ENCODE measurements around the gene SIRT3. TPM values are rescaled to one million over a fixed set of nuclear protein-coding genes. Genes with fewer than 3 reads are reported as not detected.

Gene SIRT3
- total RNA-seq, 6 experiments from 2014 or later, result 8.0 to 10.9 (median 10.2) TPM

- no peak for DNase-seq
- H3K9me3 Mint-ChIP-seq, result no peaks in the 10 kb centered on the region
- H3K4me1 Mint-ChIP-seq (ENCODE audit: low read depth), result no peaks in the 10 kb centered on the region; the same call in 1 of the 2 replicates
- H3K27ac Mint-ChIP-seq, result no peak overlapping the region
- H3K36me3 Mint-ChIP-seq (ENCODE audit: low read depth), result peaks cover 5% of the 10 kb centered on the region
- no peak overlapping the region for H3K4me3 Mint-ChIP-seq
- TF ChIP-seq, protein P1, sequence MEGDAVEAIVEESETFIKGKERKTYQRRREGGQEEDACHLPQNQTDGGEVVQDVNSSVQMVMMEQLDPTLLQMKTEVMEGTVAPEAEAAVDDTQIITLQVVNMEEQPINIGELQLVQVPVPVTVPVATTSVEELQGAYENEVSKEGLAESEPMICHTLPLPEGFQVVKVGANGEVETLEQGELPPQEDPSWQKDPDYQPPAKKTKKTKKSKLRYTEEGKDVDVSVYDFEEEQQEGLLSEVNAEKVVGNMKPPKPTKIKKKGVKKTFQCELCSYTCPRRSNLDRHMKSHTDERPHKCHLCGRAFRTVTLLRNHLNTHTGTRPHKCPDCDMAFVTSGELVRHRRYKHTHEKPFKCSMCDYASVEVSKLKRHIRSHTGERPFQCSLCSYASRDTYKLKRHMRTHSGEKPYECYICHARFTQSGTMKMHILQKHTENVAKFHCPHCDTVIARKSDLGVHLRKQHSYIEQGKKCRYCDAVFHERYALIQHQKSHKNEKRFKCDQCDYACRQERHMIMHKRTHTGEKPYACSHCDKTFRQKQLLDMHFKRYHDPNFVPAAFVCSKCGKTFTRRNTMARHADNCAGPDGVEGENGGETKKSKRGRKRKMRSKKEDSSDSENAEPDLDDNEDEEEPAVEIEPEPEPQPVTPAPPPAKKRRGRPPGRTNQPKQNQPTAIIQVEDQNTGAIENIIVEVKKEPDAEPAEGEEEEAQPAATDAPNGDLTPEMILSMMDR (IDR thresholded peaks at IDR 0.05), result no peak
- H3K27me3 Mint-ChIP-seq (ENCODE audit: insufficient read depth), result peaks cover 5% of the 10 kb centered on the region; the same call in 1 of the 2 replicates
Observed at GRCh38 chr11:218815-219593, 17.1 kb downstream of the SIRT3 start.

GRCh38 chr11:217704-218103, 18.4 kb downstream of the SIRT3 start:
- Mint-ChIP-seq H3K36me3 (ENCODE audit: low read depth) (peaks cover 10% of the 10 kb centered on the region), H3K4me1 (ENCODE audit: low read depth) (no peaks in the 10 kb centered on the region; the same call in 1 of the 2 replicates), H3K27ac (0 out of 2 replicates have a peak overlapping the region, but pooled peaks have one; percentile 4), H3K4me3 (no peak overlapping the region), H3K27me3 (ENCODE audit: insufficient read depth) (peaks cover 5% of the 10 kb centered on the region; the same call in 1 of the 2 replicates), H3K9me3 (no peaks in the 10 kb centered on the region)
- TF ChIP-seq, protein P1 (IDR thresholded peaks at IDR 0.05), result no peak
- DNase-seq, result no peak

DNA sequence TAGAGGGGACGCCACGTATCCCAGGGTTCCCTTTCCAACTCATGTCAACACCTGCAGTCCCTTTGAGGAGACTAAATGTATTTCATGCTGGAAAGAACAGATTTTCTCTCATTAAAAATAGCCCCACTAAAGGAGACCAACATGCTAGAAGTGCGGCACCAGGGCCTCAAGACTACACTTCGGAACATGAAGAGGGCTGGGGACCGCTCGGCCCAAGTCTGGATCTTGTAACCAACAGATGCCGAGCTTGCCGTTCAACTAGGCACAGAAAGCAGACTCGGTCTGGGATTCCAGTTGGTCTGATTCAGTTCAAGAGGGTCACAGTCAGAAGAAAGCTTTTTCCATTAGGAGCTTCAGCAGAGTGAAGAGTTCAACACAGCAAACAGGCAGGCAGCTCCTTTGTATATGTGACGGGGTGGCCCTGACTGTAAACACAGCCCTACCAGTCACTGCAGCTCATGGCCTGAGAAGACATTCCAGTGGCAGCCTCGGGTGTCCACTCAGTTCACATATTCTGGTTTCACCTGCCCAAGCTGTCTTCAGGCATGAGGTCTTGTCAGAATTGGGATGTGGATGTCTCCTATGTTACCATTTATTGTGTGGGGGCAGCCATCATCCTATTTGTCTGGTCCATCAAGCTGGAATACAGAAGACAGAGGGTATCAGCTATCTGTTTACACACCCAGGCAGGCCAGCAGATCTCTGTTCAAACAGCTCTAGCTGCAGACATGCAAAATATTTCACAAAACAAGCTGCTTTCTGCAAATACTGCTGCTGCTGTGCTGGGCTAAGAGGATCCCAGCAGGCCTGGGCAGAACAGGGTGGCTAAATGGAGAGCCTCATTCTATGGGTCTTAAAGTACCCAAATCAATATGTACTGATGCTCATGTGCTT, 19.8 kb downstream of the SIRT3 start:
- TF ChIP-seq, protein P1 (IDR thresholded peaks at IDR 0.05), result no peak
- H3K27ac Mint-ChIP-seq, result peak overlapping the region; percentile 31
- peaks cover 5% of the 10 kb centered on the region; the same call in 1 of the 2 replicates for H3K27me3 Mint-ChIP-seq (ENCODE audit: insufficient read depth)
- no peaks in the 10 kb centered on the region for H3K9me3 Mint-ChIP-seq
- H3K4me3 Mint-ChIP-seq, result no peak overlapping the region
- peaks cover 13% of the 10 kb centered on the region for H3K36me3 Mint-ChIP-seq (ENCODE audit: low read depth)
- H3K4me1 Mint-ChIP-seq (ENCODE audit: low read depth), result peaks cover 8% of the 10 kb centered on the region
- no peak for DNase-seq

- Mint-ChIP-seq H3K36me3 (ENCODE audit: low read depth) (peaks cover 14% of the 10 kb centered on the region), H3K27ac (peak overlapping the region; percentile 53; the same call in 1 of the 2 replicates), H3K4me1 (ENCODE audit: low read depth) (peaks cover 15% of the 10 kb centered on the region), H3K9me3 (no peaks in the 10 kb centered on the region), H3K27me3 (ENCODE audit: insufficient read depth) (peaks cover 5% of the 10 kb centered on the region; the same call in 1 of the 2 replicates), H3K4me3 (no peak overlapping the region)
- TF ChIP-seq, protein P1 (IDR thresholded peaks at IDR 0.05), result no peak
- DNase-seq, result no peak
Observed at GRCh38 chr11:215581-216037, 20.5 kb downstream of the SIRT3 start.

- H3K9me3 Mint-ChIP-seq, result no peaks in the 10 kb centered on the region
- no peak overlapping the region for H3K27ac Mint-ChIP-seq
- peaks cover 21% of the 10 kb centered on the region for H3K36me3 Mint-ChIP-seq (ENCODE audit: low read depth)
Observed at GRCh38 chr11:214083-214482, 22.1 kb downstream of the SIRT3 start.

More at GRCh38 chr11:214083-214482, 22.1 kb downstream of the SIRT3 start:
- Mint-ChIP-seq H3K4me1 (ENCODE audit: low read depth) (peaks cover 27% of the 10 kb centered on the region), H3K27me3 (ENCODE audit: insufficient read depth) (peaks cover 5% of the 10 kb centered on the region; the same call in 1 of the 2 replicates), H3K4me3 (no peak overlapping the region)
- TF ChIP-seq, protein P1 (IDR thresholded peaks at IDR 0.05), result no peak
- no peak for DNase-seq
